SK-N-SH treated with all-trans-retinoic acid at 6 μM for 48 hours (cell line): Measurements from ENCODE around the gene ZNF341.

Source experiments
- GLIS3 ChIP-seq: fragments of 250-450 bp; sonication (Bioruptor Pico); IDR thresholded peaks from 2 replicates; pipeline ENCODE4 v1.5.0; 2020; ENCODE audit warnings: mild to moderate bottlenecking, moderate library complexity
- PATZ1 ChIP-seq: fragments of 250-450 bp; sonication (Bioruptor Pico); IDR thresholded peaks from 2 replicates; pipeline ENCODE4 v1.8.0; 2020; ENCODE audit warnings: mild to moderate bottlenecking, moderate library complexity, borderline replicate concordance
- ZFP3 ChIP-seq: fragments of 250-450 bp; sonication (Bioruptor Pico); IDR thresholded peaks from 2 replicates; pipeline ENCODE4 v1.5.0; 2020; ENCODE audit warnings: mild to moderate bottlenecking, moderate library complexity

GRCh38 chr20:33701629-33702450, 30.0 kb upstream of the ZNF341 start:
- TF ChIP-seq PATZ1 (CRISPR knock-in tag) (no peak), ZFP3 (CRISPR knock-in tag) (no peak), GLIS3 (CRISPR knock-in tag) (no peak)
